ENCODE results near the gene PLEKHM1. TPM values are rescaled to one million over a fixed set of nuclear protein-coding genes. Genes with fewer than 3 reads are reported as not detected.
A peak's percentile ranks its signal among the peaks of the same experiment; 100 is the strongest.

The PLEKHM1 gene
- total RNA-seq, 4 donors from 2014 or later, result 60.4 to 124 (median 94.1) TPM

- H3K9me3 ChIP-seq, result no peaks in the 10 kb centered on the region
- H3K4me3 ChIP-seq, result peak overlapping the region; percentile 66
- H3K27ac ChIP-seq, result peak overlapping the region; percentile 93
- TF ChIP-seq POLR2A (IDR thresholded peaks at IDR 0.05) (no peak), CTCF (IDR thresholded peaks at IDR 0.05) (no peak), POLR2AphosphoS5 (IDR thresholded peaks at IDR 0.05) (no peak), EP300 (IDR thresholded peaks at IDR 0.05) (no peak)
- DNase-seq (ENCODE audit: low spot score in 2 of 2), result peak in 1 of 2 donors; percentile 78
- WGBS, result 8% methylated on average over 10 of the region's 47 CpGs
- H3K4me1 ChIP-seq, result peaks cover 71% of the 10 kb centered on the region
- peaks cover 5% of the 10 kb centered on the region for H3K27me3 ChIP-seq
- peaks cover 6% of the 10 kb centered on the region for H3K36me3 ChIP-seq
These were observed 59.6 kb downstream of the PLEKHM1 start for GRCh38 chr17:45430738-45431530.

- 37% methylated on average over 33 of the region's 68 CpGs for WGBS
- peaks cover 6% of the 10 kb centered on the region for H3K36me3 ChIP-seq
- peak overlapping the region; percentile 93 for H3K27ac ChIP-seq
- H3K9me3 ChIP-seq, result no peaks in the 10 kb centered on the region
- no peak for TF ChIP-seq POLR2A (IDR thresholded peaks at IDR 0.05)
- TF ChIP-seq CTCF (IDR thresholded peaks at IDR 0.05), result no peak
- peak in 1 of 3 donors; percentile 17 for TF ChIP-seq POLR2AphosphoS5 (IDR thresholded peaks at IDR 0.05)
- H3K27me3 ChIP-seq, result peaks cover 5% of the 10 kb centered on the region
- peak overlapping the region; percentile 66 for H3K4me3 ChIP-seq
- H3K4me1 ChIP-seq, result peaks cover 79% of the 10 kb centered on the region
- DNase-seq (ENCODE audit: low spot score in 2 of 2), result peak in 1 of 2 donors; percentile 75
These were observed 60.3 kb downstream of the PLEKHM1 start for GRCh38 chr17:45430006-45430737.

GRCh38 chr17:45429339-45430005 lies 61.0 kb downstream of the PLEKHM1 start:
- Histone ChIP-seq H3K4me3 (peak overlapping the region; percentile 66), H3K4me1 (peaks cover 86% of the 10 kb centered on the region), H3K9me3 (no peaks in the 10 kb centered on the region), H3K27me3 (peaks cover 5% of the 10 kb centered on the region), H3K36me3 (peaks cover under 1% of the 10 kb centered on the region), H3K27ac (peak overlapping the region; percentile 93)
- DNase-seq (ENCODE audit: low spot score in 2 of 2), result peak in 1 of 2 donors; percentile 67
- 45% methylated on average over 29 of the region's 82 CpGs for WGBS
- TF ChIP-seq POLR2AphosphoS5 (IDR thresholded peaks at IDR 0.05) (peak in 1 of 3 donors; percentile 28), EP300 (IDR thresholded peaks at IDR 0.05) (no peak), POLR2A (IDR thresholded peaks at IDR 0.05) (no peak)

GRCh38 chr17:45428931-45429338 lies 61.6 kb downstream of the PLEKHM1 start:
- peak overlapping the region; percentile 93 for H3K27ac ChIP-seq
- H3K4me3 ChIP-seq, result peak overlapping the region; percentile 66
- H3K27me3 ChIP-seq, result peaks cover 5% of the 10 kb centered on the region
- 32% methylated on average over 15 of the region's 15 CpGs for WGBS
- DNase-seq (ENCODE audit: low spot score in 2 of 2), result no peak
- no peaks in the 10 kb centered on the region for H3K36me3 ChIP-seq
- no peaks in the 10 kb centered on the region for H3K9me3 ChIP-seq
- peaks cover 87% of the 10 kb centered on the region for H3K4me1 ChIP-seq
- no peak for TF ChIP-seq POLR2AphosphoS5 (IDR thresholded peaks at IDR 0.05)

GRCh38 chr17:45428050-45428617 lies 62.4 kb downstream of the PLEKHM1 start:
- H3K9me3 ChIP-seq, result no peaks in the 10 kb centered on the region
- peaks cover 81% of the 10 kb centered on the region for H3K4me1 ChIP-seq
- H3K36me3 ChIP-seq, result no peaks in the 10 kb centered on the region
- peaks cover 5% of the 10 kb centered on the region for H3K27me3 ChIP-seq
- no peak for TF ChIP-seq POLR2A (IDR thresholded peaks at IDR 0.05)
- peak; percentile 91 to 98 for TF ChIP-seq CTCF (IDR thresholded peaks at IDR 0.05)
- DNase-seq (ENCODE audit: low spot score in 2 of 2), result peak in 1 of 2 donors; percentile 86
- 3% methylated on average over 7 of the region's 26 CpGs for WGBS
- peak overlapping the region; percentile 21 for H3K4me3 ChIP-seq
- H3K27ac ChIP-seq, result peak overlapping the region; percentile 17

Data from suprapubic skin (tissue), 4 donors.